ENCODE measurements around the gene SPARCL1.

The SPARCL1 gene

DNA sequence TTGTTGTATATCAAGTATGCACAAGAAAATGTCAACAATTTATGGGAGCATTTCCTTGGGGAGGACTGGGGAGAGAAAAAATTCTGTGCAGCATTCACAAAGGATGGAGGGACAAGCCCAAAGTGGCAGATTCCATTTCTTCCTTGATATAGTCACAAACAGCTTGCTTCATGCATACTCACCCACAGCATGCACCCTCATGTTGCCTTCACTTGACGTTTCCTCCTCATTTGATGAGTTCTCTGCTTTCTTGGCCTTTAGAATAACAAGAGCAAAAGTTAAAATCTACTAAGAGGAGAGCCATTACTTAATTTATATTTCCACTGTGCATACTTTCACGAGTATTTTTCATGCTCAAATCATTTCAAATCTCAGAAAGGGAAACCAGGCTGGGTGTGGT lies 37.7 kb downstream of the SPARCL1 start:
- TF ChIP-seq ZNF214 (tag by site-specific recombination; IDR thresholded peaks at IDR 0.05; ENCODE audit: borderline replicate concordance) (no peak), ZNF549 (tag by site-specific recombination; IDR thresholded peaks at IDR 0.05) (no peak), ZNF48 (tag by site-specific recombination; IDR thresholded peaks at IDR 0.05) (no peak), ZNF548 (tag by site-specific recombination; IDR thresholded peaks at IDR 0.05) (no peak), ZNF624 (tag by site-specific recombination; IDR thresholded peaks at IDR 0.05) (no peak), SP3 (tag by site-specific recombination; IDR thresholded peaks at IDR 0.05) (no peak), PRDM1 (tag by site-specific recombination; IDR thresholded peaks at IDR 0.05) (no peak), ZNF274 (IDR thresholded peaks at IDR 0.05; ENCODE audit: low read length) (no peak), ZNF274 (tag by site-specific recombination; IDR thresholded peaks at IDR 0.05; ENCODE audit: borderline replicate concordance) (no peak), ZNF777 (tag by site-specific recombination; IDR thresholded peaks at IDR 0.05; ENCODE audit: borderline replicate concordance) (no peak), ZNF146 (tag by site-specific recombination; IDR thresholded peaks at IDR 0.05) (no peak), KLF10 (tag by site-specific recombination; IDR thresholded peaks at IDR 0.05) (no peak)
- TF ChIP-seq, protein P1, sequence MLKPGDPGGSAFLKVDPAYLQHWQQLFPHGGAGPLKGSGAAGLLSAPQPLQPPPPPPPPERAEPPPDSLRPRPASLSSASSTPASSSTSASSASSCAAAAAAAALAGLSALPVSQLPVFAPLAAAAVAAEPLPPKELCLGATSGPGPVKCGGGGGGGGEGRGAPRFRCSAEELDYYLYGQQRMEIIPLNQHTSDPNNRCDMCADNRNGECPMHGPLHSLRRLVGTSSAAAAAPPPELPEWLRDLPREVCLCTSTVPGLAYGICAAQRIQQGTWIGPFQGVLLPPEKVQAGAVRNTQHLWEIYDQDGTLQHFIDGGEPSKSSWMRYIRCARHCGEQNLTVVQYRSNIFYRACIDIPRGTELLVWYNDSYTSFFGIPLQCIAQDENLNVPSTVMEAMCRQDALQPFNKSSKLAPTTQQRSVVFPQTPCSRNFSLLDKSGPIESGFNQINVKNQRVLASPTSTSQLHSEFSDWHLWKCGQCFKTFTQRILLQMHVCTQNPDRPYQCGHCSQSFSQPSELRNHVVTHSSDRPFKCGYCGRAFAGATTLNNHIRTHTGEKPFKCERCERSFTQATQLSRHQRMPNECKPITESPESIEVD (tag by site-specific recombination; IDR thresholded peaks at IDR 0.05): no peak
- H3K27ac ChIP-seq (ENCODE audit: extremely low read depth, low read depth, low read length): no peak overlapping the region
- H3K9me3 ChIP-seq (ENCODE audit: control insufficient read depth, insufficient read depth, low read depth, low read length): no peaks in the 10 kb centered on the region
- ChIA-PET CTCF (interaction anchor here (0.6 kb wide), 1 partner anchor 246 kb away, joined by 3 read pairs; no protein-coding TSS in a partner anchor), POLR2A (no interaction called here)
- no peak overlapping the region for H3K4me3 ChIP-seq (ENCODE audit: low read depth, low read length)
- no peaks in the 10 kb centered on the region for H3K4me1 ChIP-seq (ENCODE audit: control insufficient read depth, insufficient read depth, low read length)
- no peaks in the 10 kb centered on the region for H3K36me3 ChIP-seq (ENCODE audit: control insufficient read depth in 2 of 2, insufficient read depth in 1 of 2, low read length in 2 of 2)

DNA sequence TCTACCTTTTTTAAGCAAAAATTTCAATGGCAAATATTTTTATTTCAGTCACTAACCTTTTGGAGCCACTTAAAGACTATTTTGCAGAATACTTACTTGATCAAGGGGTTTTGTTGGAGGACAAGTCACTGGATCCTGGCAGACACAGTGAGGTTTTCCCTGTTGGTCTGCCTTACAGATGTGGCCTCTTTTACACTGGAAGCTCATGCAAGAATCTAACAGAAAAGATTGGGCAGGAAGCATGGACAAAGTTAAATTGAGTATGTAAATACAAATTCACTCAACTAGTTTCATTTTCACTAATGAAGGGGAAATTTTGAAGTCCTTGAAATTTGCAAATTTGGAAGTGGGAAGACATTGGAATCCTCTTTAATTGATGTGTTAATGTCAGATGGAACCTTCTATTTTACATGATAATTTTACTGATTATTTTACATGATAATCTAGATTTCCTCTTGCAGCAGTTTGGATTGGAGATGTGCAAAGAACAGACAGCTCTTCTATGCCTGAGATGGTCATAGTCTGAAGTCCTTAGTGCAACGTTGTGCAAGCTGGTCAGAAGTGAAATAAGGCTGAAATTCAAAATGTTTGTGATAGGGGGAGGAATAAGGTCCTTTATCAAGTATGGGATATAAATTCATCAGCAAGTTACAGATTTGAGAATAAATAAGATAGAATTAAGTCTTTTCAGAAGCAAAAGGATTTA lies 38.4 kb downstream of the SPARCL1 start:
- ChIA-PET CTCF (interaction anchor here (0.6 to 0.7 kb wide), 2 partner anchors 328 to 781 kb away, joined by 3 read pairs; no protein-coding TSS in a partner anchor), POLR2A (no interaction called here)
- H3K9me3 ChIP-seq (ENCODE audit: control insufficient read depth, insufficient read depth, low read depth, low read length): no peaks in the 10 kb centered on the region
- no peaks in the 10 kb centered on the region for H3K36me3 ChIP-seq (ENCODE audit: control insufficient read depth in 2 of 2, insufficient read depth in 1 of 2, low read length in 2 of 2)
- no peak overlapping the region for H3K4me3 ChIP-seq (ENCODE audit: low read depth, low read length)
- no peaks in the 10 kb centered on the region for H3K4me1 ChIP-seq (ENCODE audit: control insufficient read depth, insufficient read depth, low read length)
- H3K27ac ChIP-seq (ENCODE audit: extremely low read depth, low read depth, low read length): no peak overlapping the region
- TF ChIP-seq, protein P2, sequence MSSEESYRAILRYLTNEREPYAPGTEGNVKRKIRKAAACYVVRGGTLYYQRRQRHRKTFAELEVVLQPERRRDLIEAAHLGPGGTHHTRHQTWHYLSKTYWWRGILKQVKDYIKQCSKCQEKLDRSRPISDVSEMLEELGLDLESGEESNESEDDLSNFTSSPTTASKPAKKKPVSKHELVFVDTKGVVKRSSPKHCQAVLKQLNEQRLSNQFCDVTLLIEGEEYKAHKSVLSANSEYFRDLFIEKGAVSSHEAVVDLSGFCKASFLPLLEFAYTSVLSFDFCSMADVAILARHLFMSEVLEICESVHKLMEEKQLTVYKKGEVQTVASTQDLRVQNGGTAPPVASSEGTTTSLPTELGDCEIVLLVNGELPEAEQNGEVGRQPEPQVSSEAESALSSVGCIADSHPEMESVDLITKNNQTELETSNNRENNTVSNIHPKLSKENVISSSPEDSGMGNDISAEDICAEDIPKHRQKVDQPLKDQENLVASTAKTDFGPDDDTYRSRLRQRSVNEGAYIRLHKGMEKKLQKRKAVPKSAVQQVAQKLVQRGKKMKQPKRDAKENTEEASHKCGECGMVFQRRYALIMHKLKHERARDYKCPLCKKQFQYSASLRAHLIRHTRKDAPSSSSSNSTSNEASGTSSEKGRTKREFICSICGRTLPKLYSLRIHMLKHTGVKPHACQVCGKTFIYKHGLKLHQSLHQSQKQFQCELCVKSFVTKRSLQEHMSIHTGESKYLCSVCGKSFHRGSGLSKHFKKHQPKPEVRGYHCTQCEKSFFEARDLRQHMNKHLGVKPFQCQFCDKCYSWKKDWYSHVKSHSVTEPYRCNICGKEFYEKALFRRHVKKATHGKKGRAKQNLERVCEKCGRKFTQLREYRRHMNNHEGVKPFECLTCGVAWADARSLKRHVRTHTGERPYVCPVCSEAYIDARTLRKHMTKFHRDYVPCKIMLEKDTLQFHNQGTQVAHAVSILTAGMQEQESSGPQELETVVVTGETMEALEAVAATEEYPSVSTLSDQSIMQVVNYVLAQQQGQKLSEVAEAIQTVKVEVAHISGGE (tag by site-specific recombination; conservative IDR thresholded peaks at IDR 0.05; ENCODE audit: low read depth): no peak
- TF ChIP-seq, protein P3, sequence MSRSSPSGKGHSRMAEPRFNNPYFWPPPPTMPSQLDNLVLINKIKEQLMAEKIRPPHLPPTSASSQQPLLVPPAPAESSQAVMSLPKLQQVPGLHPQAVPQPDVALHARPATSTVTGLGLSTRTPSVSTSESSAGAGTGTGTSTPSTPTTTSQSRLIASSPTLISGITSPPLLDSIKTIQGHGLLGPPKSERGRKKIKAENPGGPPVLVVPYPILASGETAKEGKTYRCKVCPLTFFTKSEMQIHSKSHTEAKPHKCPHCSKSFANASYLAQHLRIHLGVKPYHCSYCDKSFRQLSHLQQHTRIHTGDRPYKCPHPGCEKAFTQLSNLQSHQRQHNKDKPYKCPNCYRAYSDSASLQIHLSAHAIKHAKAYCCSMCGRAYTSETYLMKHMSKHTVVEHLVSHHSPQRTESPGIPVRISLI (tag by site-specific recombination; IDR thresholded peaks at IDR 0.05): no peak
- TF ChIP-seq ZNF211 (tag by site-specific recombination; IDR thresholded peaks at IDR 0.05; ENCODE audit: low read depth): no peak
- no peak for TF ChIP-seq ZNF274 (IDR thresholded peaks at IDR 0.05; ENCODE audit: low read length)
- TF ChIP-seq ZNF274 (tag by site-specific recombination; IDR thresholded peaks at IDR 0.05; ENCODE audit: borderline replicate concordance): no peak
- TF ChIP-seq ZNF248 (tag by site-specific recombination; IDR thresholded peaks at IDR 0.05): no peak
- no peak for TF ChIP-seq ZFP41 (tag by site-specific recombination; IDR thresholded peaks at IDR 0.05; ENCODE audit: borderline replicate concordance)
- TF ChIP-seq ZFHX2 (tag by site-specific recombination; conservative IDR thresholded peaks at IDR 0.05): no peak
- no peak for TF ChIP-seq ZNF639 (tag by site-specific recombination; IDR thresholded peaks at IDR 0.05)
- TF ChIP-seq KLF8 (tag by site-specific recombination; IDR thresholded peaks at IDR 0.05): no peak

Measured in HEK293 (cell line).